ENCODE measurements around the gene ZNF484. TPM values are rescaled to one million over a fixed set of nuclear protein-coding genes. Genes with fewer than 3 reads are reported as not detected.
"Not testable (repeated sequence)": the region's sequence is repeated elsewhere in the genome, so short reads cannot be mapped to it uniquely, and the experiment has no call there.

The ZNF484 gene
- total RNA-seq, 1 donor, result 13.0 TPM

- TF ChIP-seq, protein P1, sequence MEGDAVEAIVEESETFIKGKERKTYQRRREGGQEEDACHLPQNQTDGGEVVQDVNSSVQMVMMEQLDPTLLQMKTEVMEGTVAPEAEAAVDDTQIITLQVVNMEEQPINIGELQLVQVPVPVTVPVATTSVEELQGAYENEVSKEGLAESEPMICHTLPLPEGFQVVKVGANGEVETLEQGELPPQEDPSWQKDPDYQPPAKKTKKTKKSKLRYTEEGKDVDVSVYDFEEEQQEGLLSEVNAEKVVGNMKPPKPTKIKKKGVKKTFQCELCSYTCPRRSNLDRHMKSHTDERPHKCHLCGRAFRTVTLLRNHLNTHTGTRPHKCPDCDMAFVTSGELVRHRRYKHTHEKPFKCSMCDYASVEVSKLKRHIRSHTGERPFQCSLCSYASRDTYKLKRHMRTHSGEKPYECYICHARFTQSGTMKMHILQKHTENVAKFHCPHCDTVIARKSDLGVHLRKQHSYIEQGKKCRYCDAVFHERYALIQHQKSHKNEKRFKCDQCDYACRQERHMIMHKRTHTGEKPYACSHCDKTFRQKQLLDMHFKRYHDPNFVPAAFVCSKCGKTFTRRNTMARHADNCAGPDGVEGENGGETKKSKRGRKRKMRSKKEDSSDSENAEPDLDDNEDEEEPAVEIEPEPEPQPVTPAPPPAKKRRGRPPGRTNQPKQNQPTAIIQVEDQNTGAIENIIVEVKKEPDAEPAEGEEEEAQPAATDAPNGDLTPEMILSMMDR (IDR thresholded peaks at IDR 0.05; ENCODE audit: extremely low read depth, low read depth, low read length), result no peak
- H3K36me3 ChIP-seq (ENCODE audit: insufficient read depth, low read length), result peaks cover 80% of the 10 kb centered on the region
- H3K27ac ChIP-seq (ENCODE audit: low read depth, low read length), result no peak overlapping the region
- no peaks in the 10 kb centered on the region for H3K27me3 ChIP-seq (ENCODE audit: insufficient read depth, low read length)
- peaks cover 31% of the 10 kb centered on the region for H3K9me3 ChIP-seq (ENCODE audit: low read depth, low read length)
- H2AFZ ChIP-seq (ENCODE audit: low read length), result no peak overlapping the region
- no peaks in the 10 kb centered on the region for H3K4me1 ChIP-seq (ENCODE audit: insufficient read depth, low read length)
- DNase-seq (ENCODE audit: insufficient read length, low spot score, missing footprints), result no peak
- H3K4me2 ChIP-seq (ENCODE audit: insufficient read depth, low read length), result no peak overlapping the region
- no peaks in the 10 kb centered on the region for H4K20me1 ChIP-seq (ENCODE audit: insufficient read depth, low read length)
- H3K79me2 ChIP-seq (ENCODE audit: insufficient read depth, low read length), result no peaks in the 10 kb centered on the region
- no peak overlapping the region for H3K4me3 ChIP-seq (ENCODE audit: insufficient read depth, low read length)
Measured at GRCh38 chr9:92850898-92851297, 26.9 kb downstream of the ZNF484 start.

DNA sequence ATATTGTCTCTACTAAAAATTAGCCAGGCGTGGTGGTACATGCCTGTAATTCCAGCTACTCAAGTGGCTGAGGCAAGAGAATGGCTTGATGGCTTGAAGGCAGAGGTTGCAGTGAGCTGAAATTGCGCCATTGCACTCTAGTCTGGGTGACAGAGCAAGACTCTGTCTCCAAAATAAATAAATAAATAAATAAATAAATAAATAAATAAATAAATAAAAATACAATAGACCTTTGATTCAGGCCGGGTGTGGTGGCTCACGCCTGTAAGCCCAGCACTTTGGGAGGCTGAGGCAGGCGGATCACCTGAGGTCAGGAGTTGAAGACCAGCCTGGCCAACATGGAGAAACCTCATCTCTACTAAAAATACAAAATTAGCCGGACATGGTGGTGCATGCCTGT, 29.1 kb downstream of the ZNF484 start:
- H3K4me3 ChIP-seq (ENCODE audit: insufficient read depth, low read length); H2AFZ ChIP-seq (ENCODE audit: low read length); H3K4me1 ChIP-seq (ENCODE audit: insufficient read depth, low read length); H3K4me2 ChIP-seq (ENCODE audit: insufficient read depth, low read length); DNase-seq (ENCODE audit: insufficient read length, low spot score, missing footprints); H4K20me1 ChIP-seq (ENCODE audit: insufficient read depth, low read length); H3K27ac ChIP-seq (ENCODE audit: low read depth, low read length); H3K79me2 ChIP-seq (ENCODE audit: insufficient read depth, low read length); H3K27me3 ChIP-seq (ENCODE audit: insufficient read depth, low read length): not testable (repeated sequence)
- peaks cover 62% of the 10 kb centered on the region for H3K36me3 ChIP-seq (ENCODE audit: insufficient read depth, low read length)
- peaks cover 37% of the 10 kb centered on the region for H3K9me3 ChIP-seq (ENCODE audit: low read depth, low read length)

DNA sequence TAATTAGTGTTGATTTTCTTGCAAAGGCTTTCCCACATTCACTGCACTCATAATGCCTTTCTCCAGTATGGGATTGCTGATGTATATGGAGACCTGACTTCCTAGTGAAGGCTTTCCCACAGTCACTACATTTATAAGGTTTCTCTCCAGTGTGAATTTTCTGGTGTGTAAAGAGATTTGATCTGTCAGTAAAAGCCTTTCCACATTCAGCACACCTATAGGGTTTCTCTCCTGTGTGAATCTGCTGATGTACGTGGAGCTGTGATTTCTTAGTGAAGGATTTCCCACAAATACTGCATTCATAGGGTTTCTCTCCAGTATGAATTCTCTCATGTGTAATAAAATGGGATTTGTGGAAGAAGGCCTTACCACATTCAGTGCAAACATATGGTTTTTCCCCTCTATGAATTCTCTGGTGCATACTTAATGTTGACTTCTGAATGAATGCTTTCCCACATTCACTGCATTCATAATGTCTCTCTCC, 31.1 kb downstream of the ZNF484 start:
- Histone ChIP-seq H2AFZ (ENCODE audit: low read length) (no peak overlapping the region), H3K27ac (ENCODE audit: low read depth, low read length) (no peak overlapping the region), H3K4me2 (ENCODE audit: insufficient read depth, low read length) (no peak overlapping the region), H3K9me3 (ENCODE audit: low read depth, low read length) (peaks cover 37% of the 10 kb centered on the region), H3K4me1 (ENCODE audit: insufficient read depth, low read length) (no peaks in the 10 kb centered on the region), H3K27me3 (ENCODE audit: insufficient read depth, low read length) (no peaks in the 10 kb centered on the region), H4K20me1 (ENCODE audit: insufficient read depth, low read length) (no peaks in the 10 kb centered on the region), H3K79me2 (ENCODE audit: insufficient read depth, low read length) (no peaks in the 10 kb centered on the region), H3K4me3 (ENCODE audit: insufficient read depth, low read length) (no peak overlapping the region), H3K36me3 (ENCODE audit: insufficient read depth, low read length) (peaks cover 48% of the 10 kb centered on the region)
- DNase-seq (ENCODE audit: insufficient read length, low spot score, missing footprints), result no peak
- TF ChIP-seq, protein P1 (IDR thresholded peaks at IDR 0.05; ENCODE audit: extremely low read depth, low read depth, low read length), result no peak

- H4K20me1 ChIP-seq (ENCODE audit: insufficient read depth, low read length); H3K9me3 ChIP-seq (ENCODE audit: low read depth, low read length); H3K27ac ChIP-seq (ENCODE audit: low read depth, low read length); H3K27me3 ChIP-seq (ENCODE audit: insufficient read depth, low read length); H2AFZ ChIP-seq (ENCODE audit: low read length); H3K4me3 ChIP-seq (ENCODE audit: insufficient read depth, low read length); H3K79me2 ChIP-seq (ENCODE audit: insufficient read depth, low read length); H3K4me2 ChIP-seq (ENCODE audit: insufficient read depth, low read length); DNase-seq (ENCODE audit: insufficient read length, low spot score, missing footprints); H3K36me3 ChIP-seq (ENCODE audit: insufficient read depth, low read length); H3K4me1 ChIP-seq (ENCODE audit: insufficient read depth, low read length): not testable (repeated sequence)
Measured at GRCh38 chr9:92838411-92838810, 39.4 kb downstream of the ZNF484 start.

DNA sequence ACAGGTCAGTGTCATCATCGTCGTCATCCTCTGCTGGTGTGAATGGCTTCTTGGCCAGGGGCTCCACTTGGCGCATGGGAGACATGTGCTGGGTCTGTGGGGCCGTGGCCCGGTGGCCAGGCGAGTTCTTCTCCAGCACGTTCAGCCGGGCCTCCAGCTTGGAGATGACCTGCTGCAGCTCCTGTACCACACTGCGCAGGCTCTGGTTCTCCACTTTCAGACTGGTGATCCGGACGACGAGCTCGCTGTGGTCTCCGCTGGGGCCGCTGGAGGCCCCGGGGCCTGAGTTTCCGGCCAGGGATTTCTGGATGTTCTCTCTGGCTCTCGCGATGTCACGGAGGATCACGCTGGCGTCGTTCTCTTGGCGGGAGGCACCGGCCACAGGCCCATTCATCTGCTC, 40.6 kb downstream of the ZNF484 start:
- no peaks in the 10 kb centered on the region for H3K79me2 ChIP-seq (ENCODE audit: insufficient read depth, low read length)
- TF ChIP-seq, protein P1 (IDR thresholded peaks at IDR 0.05; ENCODE audit: extremely low read depth, low read depth, low read length), result no peak
- no peak overlapping the region for H3K4me2 ChIP-seq (ENCODE audit: insufficient read depth, low read length)
- H3K4me3 ChIP-seq (ENCODE audit: insufficient read depth, low read length), result no peak overlapping the region
- H3K36me3 ChIP-seq (ENCODE audit: insufficient read depth, low read length), result no peaks in the 10 kb centered on the region
- no peaks in the 10 kb centered on the region for H4K20me1 ChIP-seq (ENCODE audit: insufficient read depth, low read length)
- H3K9me3 ChIP-seq (ENCODE audit: low read depth, low read length), result peaks cover 5% of the 10 kb centered on the region
- H3K27me3 ChIP-seq (ENCODE audit: insufficient read depth, low read length), result no peaks in the 10 kb centered on the region
- H3K4me1 ChIP-seq (ENCODE audit: insufficient read depth, low read length), result no peaks in the 10 kb centered on the region
- no peak for DNase-seq (ENCODE audit: insufficient read length, low spot score, missing footprints)
- no peak overlapping the region for H2AFZ ChIP-seq (ENCODE audit: low read length)
- H3K27ac ChIP-seq (ENCODE audit: low read depth, low read length), result no peak overlapping the region
